Spleen (tissue), 7 donors: Measurements from ENCODE around the gene PNPLA3.

ENCODE experiments used
- POLR2A ChIP-seq, 3 donors: fragments of 450-650 bp; IDR thresholded peaks; one replicate each; pipeline ENCODE4 v1.5.1; 2017; ENCODE audit warnings: antibody characterized with exemption in 3 of 3, mild to moderate bottlenecking in 1 of 3
- POLR2AphosphoS5 ChIP-seq, 3 donors: sonication (generic); formaldehyde crosslinking; IDR thresholded peaks; one replicate each; pipeline ENCODE4 v1.5.1; 2017; ENCODE audit warnings: antibody characterized with exemption in 3 of 3
- TF ChIP-seq, protein P1 (sequence below), 11 experiments: fragments of 200-600 bp in 7 of 11; fragments of 450-650 bp in 4 of 11; sonication (generic) in 4 of 11; IDR thresholded peaks in 8 of 11; conservative IDR thresholded peaks in 3 of 11; 1 replicate in 7 of 11; 2 replicates in 4 of 11; pipeline versions ENCODE4 v1.4.0 to v1.8.0; 2016 to 2021; ENCODE audit warnings: antibody characterized with exemption in 11 of 11, inconsistent platforms in 4 of 11, mild to moderate bottlenecking in 1 of 11
- donor health status: DM: no; HTN: no; CAD: no; lungs with moderate emphysema.
- donor health status: DM: no; HTN: no; CAD: no.
- donor health status: DM: no; HTN: no; CAD: no.

DNA sequence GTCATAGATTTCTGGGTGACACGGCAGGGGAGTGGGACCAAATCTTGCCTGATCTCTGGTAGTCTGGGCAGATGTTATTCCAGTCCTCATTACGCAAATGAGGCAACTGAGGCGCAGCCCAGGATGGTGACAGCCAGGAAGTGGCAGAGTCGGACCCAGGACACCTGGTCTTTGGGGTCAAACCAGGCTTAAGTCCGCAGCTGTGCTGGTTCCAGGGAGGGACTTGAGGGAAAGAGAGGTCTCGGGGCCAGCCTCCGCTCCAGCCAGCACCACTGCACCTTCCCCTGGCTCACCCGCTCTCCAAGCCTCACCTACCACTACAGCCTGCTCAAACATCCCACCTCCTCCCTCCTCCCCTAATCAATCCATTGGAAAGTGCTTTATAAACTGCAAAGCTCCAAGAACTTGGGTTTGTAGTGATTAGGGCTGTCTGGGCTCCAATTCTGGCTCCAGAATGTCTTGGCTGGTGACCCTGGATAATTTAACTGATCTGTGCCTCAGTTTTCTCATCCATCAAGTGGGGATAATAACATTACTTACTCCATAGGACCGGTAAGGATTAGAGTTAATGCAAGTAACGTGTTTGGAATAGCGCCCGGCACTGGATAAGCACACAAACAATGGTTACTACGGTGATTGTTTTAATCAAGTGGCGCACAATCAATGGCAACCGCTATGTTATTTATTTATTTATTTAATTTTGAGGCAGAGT lies 31.3 kb upstream of the PNPLA3 start:
- TF ChIP-seq POLR2A (IDR thresholded peaks at IDR 0.05), result no peak
- TF ChIP-seq, protein P1, sequence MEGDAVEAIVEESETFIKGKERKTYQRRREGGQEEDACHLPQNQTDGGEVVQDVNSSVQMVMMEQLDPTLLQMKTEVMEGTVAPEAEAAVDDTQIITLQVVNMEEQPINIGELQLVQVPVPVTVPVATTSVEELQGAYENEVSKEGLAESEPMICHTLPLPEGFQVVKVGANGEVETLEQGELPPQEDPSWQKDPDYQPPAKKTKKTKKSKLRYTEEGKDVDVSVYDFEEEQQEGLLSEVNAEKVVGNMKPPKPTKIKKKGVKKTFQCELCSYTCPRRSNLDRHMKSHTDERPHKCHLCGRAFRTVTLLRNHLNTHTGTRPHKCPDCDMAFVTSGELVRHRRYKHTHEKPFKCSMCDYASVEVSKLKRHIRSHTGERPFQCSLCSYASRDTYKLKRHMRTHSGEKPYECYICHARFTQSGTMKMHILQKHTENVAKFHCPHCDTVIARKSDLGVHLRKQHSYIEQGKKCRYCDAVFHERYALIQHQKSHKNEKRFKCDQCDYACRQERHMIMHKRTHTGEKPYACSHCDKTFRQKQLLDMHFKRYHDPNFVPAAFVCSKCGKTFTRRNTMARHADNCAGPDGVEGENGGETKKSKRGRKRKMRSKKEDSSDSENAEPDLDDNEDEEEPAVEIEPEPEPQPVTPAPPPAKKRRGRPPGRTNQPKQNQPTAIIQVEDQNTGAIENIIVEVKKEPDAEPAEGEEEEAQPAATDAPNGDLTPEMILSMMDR (IDR thresholded peaks at IDR 0.05 in 8 of 11, conservative IDR thresholded peaks at IDR 0.05 in 3 of 11), result no peak
- TF ChIP-seq POLR2AphosphoS5 (IDR thresholded peaks at IDR 0.05), result no peak
